OCI-LY7 (cell line): Measurements from ENCODE around the gene HS3ST5.

Experiments
- EZH2phosphoT487 ChIP-seq: fragments of 200-600 bp; sonication (generic); IDR thresholded peaks from 2 replicates; pipeline ENCODE4 v1.6.1; 2018; ENCODE audit warnings: low read depth, borderline replicate concordance, mild to moderate bottlenecking, mixed run types, antibody characterized with exemption, low read length, moderate library complexity, mixed read lengths
- TF ChIP-seq, protein P1 (sequence below): fragments of 200-600 bp; sonication (generic); conservative IDR thresholded peaks from 2 replicates; pipeline ENCODE4 v1.5.1; 2014; ENCODE audit warnings: mild to moderate bottlenecking, antibody characterized with exemption, low read length, moderate library complexity, mixed read lengths

GRCh38 chr6:114153448-114153847 is 189.4 kb downstream of the HS3ST5 start:
- TF ChIP-seq, protein P1, sequence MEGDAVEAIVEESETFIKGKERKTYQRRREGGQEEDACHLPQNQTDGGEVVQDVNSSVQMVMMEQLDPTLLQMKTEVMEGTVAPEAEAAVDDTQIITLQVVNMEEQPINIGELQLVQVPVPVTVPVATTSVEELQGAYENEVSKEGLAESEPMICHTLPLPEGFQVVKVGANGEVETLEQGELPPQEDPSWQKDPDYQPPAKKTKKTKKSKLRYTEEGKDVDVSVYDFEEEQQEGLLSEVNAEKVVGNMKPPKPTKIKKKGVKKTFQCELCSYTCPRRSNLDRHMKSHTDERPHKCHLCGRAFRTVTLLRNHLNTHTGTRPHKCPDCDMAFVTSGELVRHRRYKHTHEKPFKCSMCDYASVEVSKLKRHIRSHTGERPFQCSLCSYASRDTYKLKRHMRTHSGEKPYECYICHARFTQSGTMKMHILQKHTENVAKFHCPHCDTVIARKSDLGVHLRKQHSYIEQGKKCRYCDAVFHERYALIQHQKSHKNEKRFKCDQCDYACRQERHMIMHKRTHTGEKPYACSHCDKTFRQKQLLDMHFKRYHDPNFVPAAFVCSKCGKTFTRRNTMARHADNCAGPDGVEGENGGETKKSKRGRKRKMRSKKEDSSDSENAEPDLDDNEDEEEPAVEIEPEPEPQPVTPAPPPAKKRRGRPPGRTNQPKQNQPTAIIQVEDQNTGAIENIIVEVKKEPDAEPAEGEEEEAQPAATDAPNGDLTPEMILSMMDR, result no peak
- no peak for TF ChIP-seq EZH2phosphoT487
